GM19025 (cell line): ENCODE results near the gene IPPK.

Source experiments
- ATAC-seq: cut with Tn5 transposase; IDR thresholded peaks from one replicate; pipeline ENCODE4 v1.9.1; 2021; ENCODE audit warnings: mild to moderate bottlenecking, low read depth, moderate library complexity; ENCODE audit not compliant: unreplicated experiment

The IPPK gene

GRCh38 chr9:92704528-92704927 is 34.6 kb upstream of the IPPK start:
- ATAC-seq = no peak

- no peak for ATAC-seq
Measured at GRCh38 chr9:92696619-92697018, 26.7 kb upstream of the IPPK start.

- ATAC-seq = no peak
Measured at GRCh38 chr9:92686954-92687353, 17.0 kb upstream of the IPPK start.

- ATAC-seq = no peak
Measured at GRCh38 chr9:92685022-92685421, 15.1 kb upstream of the IPPK start.

GRCh38 chr9:92682269-92682668 is 12.3 kb upstream of the IPPK start:
- ATAC-seq = no peak

GRCh38 chr9:92680166-92681119 is 10.5 kb upstream of the IPPK start:
- ATAC-seq = no peak

GRCh38 chr9:92679413-92680165 is 9.7 kb upstream of the IPPK start:
- no peak for ATAC-seq

GRCh38 chr9:92671323-92671722 is 1.4 kb upstream of the IPPK start:
- no peak for ATAC-seq

- ATAC-seq = no peak
Measured at GRCh38 chr9:92669527-92669889, 423 bp downstream of the IPPK start.

GRCh38 chr9:92668746-92669526 is 995 bp downstream of the IPPK start:
- ATAC-seq = no peak

GRCh38 chr9:92666912-92667532 is 2.9 kb downstream of the IPPK start:
- no peak for ATAC-seq

- no peak for ATAC-seq
Measured at GRCh38 chr9:92666236-92666635, 3.7 kb downstream of the IPPK start.

GRCh38 chr9:92665836-92666235 is 4.1 kb downstream of the IPPK start:
- ATAC-seq = no peak

GRCh38 chr9:92664394-92665152 is 5.4 kb downstream of the IPPK start:
- ATAC-seq = peak; percentile 54

- ATAC-seq = no peak
Measured at GRCh38 chr9:92663951-92664350, 6.0 kb downstream of the IPPK start.

- ATAC-seq = no peak
Measured at GRCh38 chr9:92663126-92663525, 6.8 kb downstream of the IPPK start.

- no peak for ATAC-seq
Measured at GRCh38 chr9:92661743-92662142, 8.2 kb downstream of the IPPK start.

- no peak for ATAC-seq
Measured at GRCh38 chr9:92661127-92661526, 8.8 kb downstream of the IPPK start.

- no peak for ATAC-seq
Measured at GRCh38 chr9:92660266-92660665, 9.7 kb downstream of the IPPK start.

GRCh38 chr9:92659601-92660000 is 10.3 kb downstream of the IPPK start:
- no peak for ATAC-seq
